GM21737 (cell line): ENCODE measurements around the gene NEURL1.

Experiments used
- ATAC-seq: cut with Tn5 transposase; IDR thresholded peaks from one replicate; pipeline ENCODE4 v1.9.1; 2021; ENCODE audit warnings: mild to moderate bottlenecking, moderate library complexity; ENCODE audit not compliant: unreplicated experiment

Gene NEURL1

DNA sequence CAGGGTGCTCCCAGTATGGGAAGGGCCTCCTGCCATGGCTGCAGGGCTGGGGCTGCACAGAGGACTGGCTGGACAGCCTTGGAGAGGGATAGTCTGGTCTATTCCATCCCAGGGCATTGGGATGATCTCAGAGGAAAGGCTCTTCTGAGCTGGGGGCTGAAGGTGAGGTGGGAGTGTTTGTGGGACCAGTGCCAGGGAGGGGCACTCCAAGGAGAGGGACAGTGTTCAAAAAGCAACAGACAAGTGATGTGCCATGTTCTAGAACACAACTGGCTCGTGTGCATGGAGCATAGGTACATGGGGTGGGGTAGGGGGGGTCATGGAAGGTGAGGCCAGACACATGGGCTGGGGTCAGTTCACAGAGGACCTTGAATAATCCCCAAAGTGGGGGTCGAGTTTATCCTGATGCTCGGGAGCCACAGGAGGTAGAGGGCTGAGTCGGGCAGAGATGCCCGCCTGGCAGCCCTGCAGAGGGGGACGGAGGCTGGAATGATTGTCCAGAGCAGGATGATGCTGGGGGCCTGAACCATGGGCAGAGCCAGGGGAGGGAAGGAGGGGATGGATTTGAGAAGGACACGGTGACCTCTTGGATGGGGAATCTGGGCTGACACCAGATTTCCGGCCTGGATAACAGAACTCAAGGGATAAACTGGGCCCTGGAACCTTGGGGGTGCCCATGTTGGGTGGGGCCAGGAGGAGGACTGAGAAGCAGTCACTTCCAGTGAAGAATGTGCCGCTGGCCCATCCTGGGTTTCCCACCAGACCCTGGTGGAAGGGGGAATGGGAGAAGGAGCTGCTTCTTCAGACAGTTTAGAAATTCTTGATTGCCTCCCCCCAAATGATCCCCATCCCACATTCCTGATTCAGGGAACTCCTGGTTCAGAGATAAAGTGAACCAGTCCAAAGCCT lies 50.4 kb downstream of the NEURL1 start:
- ATAC-seq = no peak

DNA sequence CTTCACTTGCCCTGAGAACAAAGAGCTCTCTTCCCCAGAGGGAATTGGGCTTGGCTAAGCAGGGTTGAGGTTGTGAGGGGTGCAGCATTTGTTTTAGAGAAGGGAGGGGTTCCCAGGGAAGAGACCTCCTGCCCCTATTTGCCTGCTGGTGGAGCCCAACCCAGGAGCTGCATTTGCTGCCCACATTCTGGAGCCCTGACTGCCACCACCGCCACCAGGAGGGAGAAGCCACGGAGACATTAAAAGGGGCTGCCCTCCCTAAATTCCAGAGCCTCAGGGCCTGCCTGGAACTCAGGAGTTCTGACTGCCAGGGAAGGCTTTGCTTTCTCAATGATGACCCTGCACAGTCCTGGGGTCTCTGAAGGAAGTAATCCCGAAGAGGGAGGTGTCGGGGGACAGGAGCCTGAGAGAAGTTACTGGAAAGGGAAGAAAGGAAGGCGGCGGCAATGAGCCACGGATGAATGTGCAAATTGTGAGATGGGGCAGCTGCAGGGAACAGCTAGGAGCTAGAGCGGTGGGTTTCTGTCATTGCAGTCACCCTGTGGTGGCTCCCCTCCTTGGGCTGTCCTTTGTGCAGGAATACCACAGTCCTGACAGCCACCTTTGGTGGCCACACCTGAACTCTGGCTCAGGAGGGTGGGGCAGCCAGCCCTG lies 51.3 kb downstream of the NEURL1 start:
- no peak for ATAC-seq

DNA sequence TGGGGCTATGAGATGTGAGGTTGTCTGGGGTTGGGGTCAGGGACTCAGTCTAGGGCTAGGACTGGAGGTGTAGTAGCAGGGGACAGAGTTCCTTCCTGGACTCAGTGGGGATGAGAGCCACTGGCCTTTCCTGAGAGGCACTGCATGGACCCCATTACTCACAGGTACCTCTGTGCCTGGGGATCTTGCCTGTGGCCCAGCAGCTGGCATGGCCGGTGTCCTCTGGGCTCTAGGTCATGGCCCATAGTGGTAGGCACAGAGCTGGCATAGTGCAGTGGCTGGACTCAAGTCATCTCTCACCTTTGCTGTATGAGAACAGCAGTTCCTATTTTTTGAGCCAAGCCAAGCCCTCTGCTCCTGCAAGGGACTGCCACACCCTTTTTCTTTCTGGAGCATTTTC lies 51.9 kb downstream of the NEURL1 start:
- ATAC-seq = no peak

DNA sequence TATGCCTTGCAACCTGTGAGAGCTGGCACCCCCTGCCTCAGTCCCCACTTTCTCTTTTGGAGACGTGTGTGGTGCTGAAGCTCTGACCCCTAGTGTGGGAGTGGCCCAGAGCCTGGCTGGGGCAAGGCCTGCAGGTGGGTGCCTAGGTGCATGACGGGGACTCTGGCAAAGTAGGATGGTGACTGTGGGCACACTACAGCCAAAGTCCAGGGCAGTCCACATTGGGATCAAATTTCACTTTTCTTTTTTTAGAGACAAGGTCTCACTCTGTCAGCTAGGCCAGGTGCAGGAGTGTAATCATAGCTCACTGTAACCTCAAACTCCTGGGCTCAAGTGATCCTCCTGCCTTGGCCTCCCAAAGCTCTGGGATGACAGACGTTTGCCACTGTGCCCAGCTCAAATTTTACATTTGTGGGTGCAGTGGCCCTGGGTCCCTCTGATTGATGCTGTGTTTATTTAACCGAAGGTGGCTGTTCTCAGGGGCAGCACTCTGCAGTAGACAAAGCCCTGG lies 52.3 kb downstream of the NEURL1 start:
- no peak for ATAC-seq

DNA sequence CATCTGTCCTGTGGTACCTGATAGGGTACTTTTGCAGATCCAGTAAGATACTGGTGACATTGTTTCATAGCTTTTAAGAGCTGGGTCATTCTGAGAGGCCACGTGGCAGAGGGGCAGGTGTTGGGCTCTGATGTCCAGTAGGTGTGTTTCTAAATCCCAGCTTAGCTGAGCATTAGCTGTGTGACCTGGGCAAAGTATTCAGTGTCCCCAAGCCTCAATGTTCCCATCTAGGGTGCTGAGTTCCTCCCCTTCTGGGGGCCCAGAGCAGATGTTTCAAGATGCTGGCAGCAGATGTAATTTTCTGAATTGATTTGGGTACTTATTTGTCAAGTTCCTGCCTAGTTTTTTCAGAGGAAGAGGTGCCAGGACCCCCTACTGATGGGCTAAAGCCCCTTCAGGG lies 52.9 kb downstream of the NEURL1 start:
- no peak for ATAC-seq

DNA sequence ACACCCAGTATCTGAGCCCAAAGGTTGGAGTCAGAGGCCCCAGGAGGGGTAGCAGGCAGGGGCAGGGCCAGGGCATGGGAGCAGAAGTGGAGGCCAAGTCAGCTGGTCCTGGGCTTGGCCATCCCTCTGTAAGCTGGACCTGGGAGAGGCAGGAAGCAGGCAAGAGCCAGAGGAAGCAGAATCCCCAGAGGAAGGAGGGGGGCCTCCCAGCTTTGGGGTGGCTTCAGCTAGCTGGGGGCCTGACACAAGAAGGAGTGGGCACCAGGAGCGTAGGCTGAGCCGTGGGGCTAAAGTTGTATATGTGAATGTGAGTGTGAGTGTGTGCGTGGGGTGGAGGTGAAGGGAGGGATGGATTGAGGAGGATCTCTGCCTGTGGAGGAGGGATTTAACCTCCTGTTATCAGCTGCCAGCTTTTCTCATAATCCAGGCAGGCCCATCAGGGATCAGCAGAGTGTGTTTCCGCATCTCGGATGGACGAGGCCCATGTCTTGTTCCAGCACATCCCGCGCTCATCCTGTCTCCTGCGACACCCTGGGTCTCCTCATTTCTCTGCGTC lies 54.0 kb downstream of the NEURL1 start:
- ATAC-seq = no peak

DNA sequence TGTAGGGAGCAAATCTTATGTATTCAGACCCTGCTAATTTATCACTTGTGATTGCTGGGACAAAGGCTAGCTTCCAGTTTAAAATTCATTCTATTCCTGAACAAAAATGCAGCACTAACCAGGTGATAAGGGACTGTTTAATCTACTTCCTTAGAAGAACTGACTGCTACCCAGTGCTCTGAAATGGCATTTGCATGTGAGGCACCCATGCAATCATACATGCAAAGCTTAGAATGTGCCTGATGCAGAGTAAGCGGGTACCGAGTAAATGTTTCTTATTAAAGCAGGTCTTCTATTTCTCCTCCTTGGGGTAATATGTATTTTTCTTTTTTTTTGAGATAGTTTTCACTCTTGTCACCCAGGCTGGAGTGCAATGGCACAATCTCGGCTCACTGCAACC lies 54.5 kb downstream of the NEURL1 start:
- ATAC-seq = no peak

DNA sequence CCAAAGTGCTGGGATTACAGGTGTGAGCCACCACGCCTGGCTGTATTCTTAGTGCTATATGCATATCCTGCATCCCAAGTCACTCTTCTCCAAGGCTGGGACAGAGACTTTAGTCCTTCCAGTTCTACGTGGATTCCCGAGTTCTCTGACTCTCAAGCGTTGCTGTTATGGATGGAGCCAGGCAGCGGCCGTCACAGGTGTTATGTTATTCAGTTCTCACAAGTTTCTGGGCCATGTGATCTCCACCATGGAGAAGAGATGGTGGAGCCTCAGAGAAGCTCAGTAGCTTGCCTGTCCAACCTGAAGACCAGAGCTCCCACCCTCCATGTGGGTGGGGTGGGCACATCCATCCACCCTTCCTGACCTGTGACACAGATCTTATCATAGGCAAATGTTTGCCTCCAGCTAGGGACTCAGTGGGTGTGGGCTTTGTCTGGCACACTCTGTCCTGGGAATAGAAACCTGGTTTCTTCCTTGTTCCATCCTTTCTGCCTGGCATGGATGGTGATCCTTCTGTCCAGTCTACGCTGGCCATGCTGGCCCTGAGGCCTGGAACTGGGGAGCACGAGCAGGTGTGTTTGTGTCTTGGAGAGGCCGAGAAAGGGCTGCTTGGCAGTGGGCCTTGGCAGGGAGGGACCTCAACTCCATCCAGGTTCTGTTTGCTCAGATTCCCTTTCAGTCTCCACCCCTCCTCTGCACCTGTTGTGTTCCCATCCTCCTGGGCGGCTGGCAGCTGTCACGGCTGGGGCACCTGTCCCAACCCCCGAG lies 55.3 kb downstream of the NEURL1 start:
- ATAC-seq = no peak

DNA sequence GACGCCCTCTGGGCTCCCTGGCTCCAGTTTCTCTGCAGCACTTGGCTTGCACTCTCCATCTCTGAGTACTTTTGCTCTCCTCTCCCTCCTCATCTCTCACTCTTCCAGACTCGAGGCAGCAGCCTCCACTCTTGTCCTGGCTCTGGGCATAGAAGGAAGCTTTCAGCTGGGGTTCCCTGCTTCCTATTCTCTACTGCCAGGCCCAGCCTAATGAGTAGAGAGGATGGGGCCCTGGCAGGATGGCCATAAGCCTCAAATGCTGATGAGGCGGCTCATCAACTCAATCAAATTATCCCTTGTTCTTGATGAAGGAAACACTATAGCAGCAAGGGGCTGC lies 55.8 kb downstream of the NEURL1 start:
- no peak for ATAC-seq

DNA sequence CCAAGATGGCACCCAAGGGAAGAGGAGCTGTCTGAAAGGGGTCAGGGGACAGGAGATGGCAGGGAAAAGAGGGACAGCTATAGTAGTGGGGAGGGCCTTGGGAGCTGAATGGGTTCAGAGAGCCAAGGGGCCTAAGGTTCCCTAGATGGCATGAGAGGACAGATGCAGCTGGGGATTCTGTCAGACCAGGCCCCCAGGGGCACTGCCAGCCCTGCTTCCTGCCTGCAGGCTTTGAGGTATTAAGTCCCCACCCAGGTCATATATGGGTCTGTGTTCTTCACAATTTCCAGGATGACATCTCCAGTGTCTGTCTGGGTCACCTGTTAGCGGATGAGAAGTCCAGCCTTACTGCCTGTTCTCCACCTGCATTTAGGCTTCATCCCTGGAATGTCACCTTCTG lies 56.7 kb downstream of the NEURL1 start:
- no peak for ATAC-seq

DNA sequence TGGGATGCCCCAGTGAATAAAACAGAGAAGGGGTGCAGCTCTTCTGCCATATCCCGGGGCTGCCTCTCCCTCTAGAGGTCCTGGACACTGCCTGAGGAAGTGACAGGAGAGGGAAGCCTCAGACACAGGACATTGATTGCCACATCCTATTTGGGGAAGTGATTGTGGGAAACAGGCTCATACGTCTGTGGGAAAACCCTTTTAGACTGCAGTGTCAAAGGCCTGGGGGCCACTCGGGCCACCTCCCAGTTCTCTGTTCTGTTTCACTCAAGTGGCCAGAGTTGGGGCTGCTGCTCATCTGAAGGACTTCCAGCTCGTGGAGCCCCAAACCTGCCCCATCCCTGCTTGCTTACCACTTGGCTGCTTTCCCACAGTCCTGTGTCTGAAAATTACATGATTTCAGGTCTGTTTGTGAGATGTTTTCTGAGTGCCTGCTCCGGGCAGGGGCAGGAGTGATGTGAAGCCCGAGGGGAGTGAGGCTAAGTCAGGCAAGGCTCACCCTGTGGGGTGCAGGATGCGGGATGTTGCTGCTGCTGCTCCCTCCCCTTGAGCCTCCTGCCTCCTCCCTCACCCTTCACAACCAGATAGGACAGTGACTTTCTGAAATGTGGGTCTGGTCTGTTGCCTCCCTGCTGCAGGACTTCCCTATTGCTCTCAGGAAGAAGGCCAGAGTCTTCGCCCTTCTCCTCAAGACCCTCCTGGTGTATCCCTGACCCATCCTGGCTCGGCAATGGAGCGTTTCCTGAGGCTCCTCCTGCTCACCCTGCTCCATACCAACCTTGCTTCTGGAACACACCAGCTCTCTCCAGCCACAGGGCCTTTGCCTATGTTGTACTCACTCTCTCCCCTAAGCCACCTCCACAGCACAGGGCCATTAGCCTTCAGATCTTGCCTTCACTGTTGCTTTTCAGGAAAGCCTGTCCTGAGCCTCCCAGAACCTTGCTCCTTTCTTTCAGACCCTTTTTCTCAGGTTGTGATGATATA lies 58.4 kb downstream of the NEURL1 start:
- no peak for ATAC-seq

DNA sequence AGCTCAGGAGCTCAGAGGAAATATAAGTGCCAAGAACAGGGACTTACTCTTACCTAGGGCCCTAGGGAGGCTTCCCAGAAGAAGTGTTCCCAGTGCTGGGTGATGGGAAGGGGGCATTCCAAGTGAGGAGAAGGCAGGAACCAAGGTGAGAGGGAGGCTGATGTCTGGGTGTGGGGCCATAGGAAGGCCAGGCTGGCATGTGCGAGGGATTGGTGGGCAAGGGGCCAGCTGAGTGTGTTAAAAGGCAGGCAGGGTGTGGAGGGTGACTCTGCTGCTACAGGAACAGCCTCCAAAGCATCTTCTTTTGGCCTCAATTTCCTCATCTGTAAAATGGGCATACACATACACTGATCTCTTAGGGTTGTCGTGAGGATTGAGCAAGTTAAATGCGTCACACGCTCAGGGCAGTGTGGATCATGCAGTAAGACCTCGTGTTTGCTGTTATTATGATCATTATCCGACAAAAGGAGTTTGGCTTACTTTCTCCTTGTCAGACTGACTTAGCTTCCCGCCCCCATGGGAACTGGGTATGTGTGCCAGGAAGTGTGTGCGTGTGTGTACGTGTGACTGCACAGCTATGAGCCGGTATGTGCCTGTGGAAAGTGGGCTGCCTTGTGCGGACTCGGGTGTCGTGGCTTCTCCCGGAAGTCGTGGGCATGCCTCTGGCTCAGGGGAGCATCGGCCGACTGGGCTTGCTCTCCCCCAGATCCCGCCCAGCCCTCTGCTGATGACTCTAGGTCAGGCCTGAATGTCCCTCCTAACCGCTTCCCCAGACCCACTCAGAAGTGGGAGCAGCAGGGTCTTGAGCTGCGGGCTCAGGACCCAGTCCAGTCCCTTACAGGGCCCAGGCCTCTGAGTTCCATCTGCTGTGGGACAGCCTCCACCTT lies 59.6 kb downstream of the NEURL1 start:
- ATAC-seq = no peak

DNA sequence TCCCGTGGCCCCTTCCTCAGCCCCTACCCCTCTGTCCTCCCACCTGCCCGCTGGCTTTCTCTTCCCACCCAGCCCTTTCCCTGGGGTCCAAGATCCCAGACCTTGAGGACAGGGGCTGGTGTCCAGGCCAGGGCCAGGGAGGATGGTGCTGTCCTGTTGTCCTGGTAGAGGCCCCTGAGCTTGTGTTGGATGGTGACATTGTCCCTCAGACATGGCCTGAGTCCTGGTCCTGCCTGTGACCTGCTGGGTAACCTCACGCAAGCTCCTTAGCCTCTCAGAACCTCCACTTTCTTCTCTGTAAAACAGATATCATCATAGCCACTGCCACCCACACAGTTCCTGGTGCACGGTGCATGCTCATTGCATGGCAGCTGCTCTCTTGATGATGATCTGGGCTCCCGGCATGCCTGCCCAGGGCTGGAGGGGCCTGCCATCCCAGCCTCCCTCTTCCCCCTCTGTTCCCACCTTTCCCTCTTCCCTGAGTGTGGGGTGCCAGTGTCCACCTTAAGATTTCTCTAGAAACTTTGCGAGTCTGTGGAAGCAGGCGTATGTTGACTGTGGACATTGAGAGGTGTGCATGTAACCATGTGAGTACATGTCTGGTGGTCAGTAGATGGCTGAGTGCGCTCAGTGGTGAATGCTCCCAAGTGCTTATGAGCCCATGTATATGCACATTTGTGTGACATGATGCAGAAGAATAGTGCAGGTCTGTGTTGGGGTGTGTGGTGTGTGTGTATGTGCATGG lies 60.4 kb downstream of the NEURL1 start:
- no peak for ATAC-seq

DNA sequence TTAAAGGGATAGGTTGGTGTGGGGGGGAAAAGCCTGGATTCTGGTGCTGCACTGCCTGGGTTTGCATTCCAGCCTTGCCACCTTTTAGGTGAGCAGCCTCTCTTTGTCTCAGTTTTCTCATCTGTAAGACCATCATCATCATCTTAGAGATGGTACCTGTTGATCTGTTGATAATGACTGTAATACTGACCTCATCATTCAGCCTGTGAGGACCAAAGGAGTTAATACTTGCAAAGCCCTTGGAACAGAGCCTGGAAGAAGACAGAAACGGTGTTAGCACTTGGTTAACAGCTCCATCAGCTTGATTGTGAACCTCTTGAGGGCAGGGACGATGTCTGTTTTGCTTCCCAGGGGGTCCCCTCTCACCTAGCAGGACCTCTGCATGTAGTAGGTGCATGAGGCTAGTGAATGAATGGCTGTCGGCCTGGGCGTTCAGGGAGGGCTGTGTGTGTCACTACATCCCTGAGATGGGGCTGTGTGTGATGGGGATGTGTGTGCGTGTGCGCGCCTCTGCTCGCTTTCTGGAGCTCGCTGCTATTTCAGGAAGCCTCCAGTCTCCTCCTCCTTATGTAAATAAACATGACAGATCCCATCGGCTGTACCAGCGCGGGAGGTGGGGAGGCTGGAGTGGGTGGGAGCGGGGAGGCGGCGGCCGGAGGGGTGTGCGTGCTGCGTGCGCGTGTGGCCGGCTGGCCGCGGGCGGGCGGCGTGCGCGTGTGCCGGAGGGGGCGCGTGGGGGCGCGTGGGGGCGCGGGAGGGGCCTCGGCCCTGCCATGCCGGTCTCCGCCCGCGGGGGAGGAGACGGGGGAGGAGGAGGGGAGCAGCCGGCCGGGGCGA lies 61.2 kb downstream of the NEURL1 start:
- no peak for ATAC-seq

DNA sequence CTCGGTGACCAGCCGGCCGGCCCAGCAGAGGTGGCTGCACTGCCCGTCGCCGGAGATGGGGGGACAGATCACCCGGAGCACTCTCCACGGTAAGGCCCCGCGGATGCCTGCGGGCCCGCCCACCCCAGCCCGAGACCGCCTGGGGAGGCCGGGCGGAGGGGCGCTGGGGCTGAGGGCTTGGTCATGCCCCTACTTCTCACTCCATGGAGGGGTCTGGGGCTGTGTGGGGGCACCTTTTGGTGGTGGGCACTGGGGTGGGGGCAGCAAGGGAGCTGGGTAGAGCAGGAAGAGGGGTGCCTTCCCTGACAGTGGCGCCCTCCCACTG lies 61.8 kb downstream of the NEURL1 start:
- ATAC-seq = no peak

DNA sequence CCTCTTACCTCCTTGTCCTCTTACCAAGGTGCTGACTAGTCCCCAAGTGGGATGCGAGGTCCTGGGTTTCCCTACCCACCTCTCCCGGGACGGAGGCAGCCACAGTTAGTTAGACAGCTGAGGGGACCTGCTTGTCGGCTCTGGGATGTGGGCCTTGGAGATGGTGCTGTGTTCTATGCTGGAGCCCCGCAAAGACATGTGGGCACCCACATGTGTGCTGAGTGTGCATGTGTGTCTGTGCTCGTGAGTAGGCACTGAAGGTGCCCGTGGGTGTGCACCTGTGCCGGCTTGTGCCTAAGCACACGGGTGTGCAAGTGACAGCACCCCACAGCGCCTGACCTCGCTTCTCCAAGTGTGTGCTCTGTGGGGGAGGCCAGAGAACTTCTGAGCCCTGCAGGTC lies 62.2 kb downstream of the NEURL1 start:
- no peak for ATAC-seq

DNA sequence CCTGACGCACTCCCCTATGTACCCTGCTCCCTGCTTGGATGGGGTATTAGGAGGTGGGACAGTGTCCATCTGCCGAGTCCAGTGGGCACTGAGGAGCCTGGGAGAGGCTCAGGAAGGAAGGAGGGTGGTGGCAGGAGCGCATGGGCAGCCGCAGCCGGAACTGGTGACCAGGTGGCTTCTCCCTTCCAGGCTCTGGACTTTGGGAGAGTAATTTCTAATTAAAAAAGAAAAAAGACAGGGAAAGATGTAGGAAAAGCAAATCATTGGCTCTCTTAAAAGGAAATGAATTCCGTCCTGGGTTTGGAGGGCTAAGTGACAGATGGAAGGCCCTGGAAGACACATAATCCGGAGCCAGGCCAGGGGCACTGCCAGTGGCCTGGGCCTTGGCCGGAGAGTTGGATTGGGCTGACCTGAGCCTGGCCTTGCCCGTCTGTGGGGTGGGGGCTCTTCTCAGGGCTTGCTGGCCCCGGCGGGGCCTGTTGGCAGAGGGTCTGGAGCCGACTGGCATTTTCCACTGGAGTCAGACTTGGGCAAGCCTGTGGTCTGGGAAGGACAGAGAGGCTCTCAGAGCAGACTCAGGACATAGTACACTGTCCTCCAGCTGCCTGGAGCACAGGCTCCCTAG lies 63.0 kb downstream of the NEURL1 start:
- ATAC-seq = no peak
